NK-92 (cell line): ENCODE measurements around the gene COL4A2.

Experiments used
- DNase-seq: peaks from one replicate; lab custom pipeline; 2025; ENCODE audit not compliant: unreplicated experiment; lab: John Stamatoyannopoulos, UW

Gene COL4A2

DNA sequence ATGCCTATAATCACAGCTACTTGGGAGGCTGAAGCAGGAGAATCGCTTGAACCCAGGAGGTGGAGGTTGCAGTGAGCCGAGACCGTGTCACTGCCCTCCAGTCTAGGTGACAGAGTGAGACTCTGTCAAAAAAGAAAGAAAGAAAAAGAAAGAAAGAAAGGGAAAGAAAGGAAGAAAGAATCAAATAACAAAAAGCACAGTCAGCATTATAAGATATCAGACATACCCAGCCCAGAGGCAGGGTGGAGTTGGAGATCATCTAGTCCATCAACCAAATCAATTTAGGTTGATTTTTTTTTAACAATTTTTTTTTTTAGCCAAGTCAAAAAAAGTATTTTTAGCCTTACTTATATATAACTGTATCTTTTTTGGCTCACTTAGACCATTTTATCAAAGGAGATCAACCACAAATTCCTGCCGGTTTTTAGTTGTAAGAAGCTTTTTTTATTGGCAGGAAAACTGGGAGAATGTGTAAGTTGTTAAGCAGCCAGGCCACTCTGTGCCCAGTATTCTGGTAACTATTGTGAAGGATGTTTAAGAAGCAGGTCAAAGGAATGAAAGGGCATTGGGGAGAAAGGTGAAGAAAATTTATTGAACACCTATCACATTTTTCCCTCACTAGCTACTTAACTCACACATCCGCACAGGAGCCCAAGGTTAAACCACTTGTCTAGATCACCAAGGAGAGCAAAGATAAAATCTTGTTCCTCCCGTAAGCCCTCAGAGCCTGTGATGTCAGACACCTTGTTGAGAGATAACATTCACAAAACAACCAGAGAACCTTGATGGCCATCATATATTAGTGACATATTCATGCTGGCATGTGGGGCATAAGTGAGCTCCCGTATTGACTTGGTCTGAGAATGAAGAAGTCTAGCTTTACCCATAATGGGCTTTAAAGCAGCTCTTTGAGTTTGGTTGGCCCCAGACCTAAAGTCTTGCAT is 91.8 kb downstream of the COL4A2 start:
- DNase-seq, result no peak

DNA sequence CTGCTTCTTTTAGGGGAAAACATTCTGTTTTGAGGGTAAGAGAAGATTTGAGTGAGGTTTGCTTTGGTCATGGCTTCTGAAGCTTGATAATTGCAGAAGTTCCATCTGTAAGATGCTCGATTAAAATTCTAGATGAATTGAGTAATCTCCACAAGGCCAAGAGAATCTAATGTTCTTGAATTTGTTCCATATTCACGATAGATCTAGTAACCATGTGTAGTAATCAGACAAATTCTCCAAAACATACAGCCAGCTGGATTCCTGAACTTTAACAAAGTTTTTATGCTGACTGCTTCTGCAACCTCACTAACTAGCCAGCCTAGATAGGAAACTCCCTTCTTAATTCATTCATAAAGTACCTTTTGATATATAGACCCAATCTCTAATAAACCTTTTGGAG is 92.7 kb downstream of the COL4A2 start:
- DNase-seq, result no peak

DNA sequence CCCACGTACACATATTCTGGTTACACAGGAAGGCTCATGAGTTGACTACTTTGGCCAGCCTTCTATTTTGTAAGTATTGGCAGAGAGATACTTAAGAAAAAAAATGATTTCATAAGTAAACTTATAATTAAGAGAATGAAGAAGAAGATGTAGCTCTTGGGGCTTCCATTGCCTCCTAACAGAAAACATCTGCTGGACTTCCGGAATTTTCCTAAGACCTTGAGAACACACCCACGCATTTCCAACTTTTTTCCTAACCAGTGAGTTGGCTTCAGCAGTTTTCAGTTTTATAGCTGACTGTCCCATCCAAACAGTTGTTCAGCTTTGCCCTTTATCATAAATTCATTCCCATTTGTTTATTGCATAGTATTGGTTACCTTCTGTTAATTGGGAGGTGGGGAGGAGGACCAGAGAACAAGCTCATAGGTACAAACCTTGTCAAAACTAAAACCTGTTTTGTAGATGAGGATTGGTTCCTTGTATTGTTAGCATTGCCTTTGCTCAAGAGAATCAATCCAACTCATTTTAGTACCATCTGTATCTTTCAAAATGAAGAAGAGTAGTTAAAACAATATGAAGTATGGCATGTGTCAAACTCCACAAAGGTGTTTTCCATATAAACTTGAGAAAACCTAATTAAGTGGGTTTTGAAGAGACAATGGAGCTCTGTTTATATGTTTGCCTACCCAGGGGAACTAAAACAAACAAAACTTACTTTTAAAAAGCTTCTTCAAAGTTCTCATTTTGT is 93.9 kb downstream of the COL4A2 start:
- DNase-seq, result no peak

DNA sequence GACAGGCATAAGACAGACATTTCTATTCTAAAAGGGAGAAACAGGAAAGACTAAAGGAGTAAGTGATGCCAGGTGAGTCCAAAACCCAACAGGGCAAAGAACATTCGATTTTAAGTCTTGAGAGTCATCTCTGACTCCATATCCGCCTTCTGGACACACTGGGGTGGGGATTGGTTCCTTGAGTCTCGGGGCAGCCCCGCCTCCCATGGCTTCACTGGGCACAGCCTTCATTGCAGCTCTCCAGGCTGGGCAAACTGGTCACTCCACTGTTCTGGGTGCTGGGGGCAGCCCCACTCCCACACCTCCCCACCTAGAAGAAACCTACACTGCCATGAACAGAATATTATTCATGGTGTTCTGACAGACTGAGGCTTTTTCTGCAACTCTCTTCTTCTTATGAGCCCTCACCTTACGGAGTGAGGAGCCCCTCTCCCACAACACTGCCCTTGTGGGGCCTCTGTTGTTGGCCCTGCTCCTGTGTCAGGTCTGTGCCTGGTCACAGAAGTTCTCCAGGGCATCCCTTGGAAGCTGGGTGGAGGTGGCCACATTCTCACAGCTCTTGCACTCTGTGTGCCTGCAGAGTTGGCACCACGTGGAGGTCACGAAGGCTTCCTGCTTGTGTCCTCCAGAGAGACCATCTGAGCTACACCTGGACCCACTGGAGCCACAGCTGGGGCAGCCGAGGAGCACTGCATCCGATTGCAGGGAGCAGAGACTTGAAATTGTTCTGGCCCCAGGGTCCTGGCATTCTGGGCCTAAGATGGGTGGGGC is 95.4 kb downstream of the COL4A2 start:
- no peak for DNase-seq

DNA sequence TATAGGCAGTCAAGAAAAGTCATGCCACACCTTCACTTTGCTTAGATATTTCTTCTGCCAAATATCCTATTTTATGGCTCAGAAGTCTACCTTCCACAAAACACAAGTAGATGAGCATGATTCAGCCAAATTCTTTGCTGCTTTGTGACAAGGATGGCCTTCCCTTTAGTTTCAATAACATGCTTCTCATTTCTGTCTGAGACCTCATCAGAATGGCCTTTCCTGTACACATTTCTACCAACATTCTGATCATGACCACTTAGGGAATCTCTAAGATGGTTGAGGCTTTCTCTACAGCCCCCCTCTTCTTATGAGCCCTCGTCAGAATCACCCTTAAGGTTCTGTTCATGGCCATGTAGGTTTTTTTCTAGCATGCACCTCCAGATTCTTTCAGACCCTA is 96.2 kb downstream of the COL4A2 start:
- no peak for DNase-seq

DNA sequence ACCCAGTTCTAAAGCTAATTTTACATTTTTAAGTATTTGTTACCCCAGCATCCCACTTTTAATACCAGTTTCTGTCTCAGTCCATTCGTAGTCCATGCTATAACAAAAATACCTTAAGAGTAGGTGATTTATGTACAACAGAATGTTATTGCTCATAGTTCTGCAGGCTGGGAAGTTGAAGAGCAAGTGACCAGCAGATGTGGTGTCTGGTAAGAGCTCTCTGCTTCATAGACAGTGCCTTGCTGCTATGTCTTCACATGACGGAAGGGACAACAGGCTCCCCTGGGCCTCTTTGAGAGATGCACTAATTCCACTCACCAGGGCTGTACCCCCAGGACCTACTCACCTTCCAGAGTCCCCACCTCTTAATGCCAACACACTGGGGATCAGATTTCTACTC is 96.6 kb downstream of the COL4A2 start:
- DNase-seq, result no peak

DNA sequence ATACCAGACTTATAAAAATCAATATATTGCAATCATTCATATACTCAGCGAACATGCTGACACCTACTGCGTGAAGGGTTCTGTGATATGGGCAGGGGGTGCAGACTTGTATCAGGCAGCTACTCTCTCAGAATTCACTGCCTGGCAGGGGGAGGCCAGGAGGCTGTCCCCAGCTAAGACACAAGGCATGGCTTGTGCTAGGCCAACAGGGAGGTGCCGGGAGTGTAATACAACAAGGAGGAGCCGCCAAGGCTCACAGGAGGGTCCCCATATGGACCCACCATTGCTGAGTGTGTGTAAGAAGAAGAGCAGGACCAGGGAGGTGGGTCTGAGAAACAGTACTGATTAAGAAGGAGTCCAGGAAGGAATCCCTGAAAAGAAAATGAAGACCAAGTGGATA is 97.2 kb downstream of the COL4A2 start:
- no peak for DNase-seq

DNA sequence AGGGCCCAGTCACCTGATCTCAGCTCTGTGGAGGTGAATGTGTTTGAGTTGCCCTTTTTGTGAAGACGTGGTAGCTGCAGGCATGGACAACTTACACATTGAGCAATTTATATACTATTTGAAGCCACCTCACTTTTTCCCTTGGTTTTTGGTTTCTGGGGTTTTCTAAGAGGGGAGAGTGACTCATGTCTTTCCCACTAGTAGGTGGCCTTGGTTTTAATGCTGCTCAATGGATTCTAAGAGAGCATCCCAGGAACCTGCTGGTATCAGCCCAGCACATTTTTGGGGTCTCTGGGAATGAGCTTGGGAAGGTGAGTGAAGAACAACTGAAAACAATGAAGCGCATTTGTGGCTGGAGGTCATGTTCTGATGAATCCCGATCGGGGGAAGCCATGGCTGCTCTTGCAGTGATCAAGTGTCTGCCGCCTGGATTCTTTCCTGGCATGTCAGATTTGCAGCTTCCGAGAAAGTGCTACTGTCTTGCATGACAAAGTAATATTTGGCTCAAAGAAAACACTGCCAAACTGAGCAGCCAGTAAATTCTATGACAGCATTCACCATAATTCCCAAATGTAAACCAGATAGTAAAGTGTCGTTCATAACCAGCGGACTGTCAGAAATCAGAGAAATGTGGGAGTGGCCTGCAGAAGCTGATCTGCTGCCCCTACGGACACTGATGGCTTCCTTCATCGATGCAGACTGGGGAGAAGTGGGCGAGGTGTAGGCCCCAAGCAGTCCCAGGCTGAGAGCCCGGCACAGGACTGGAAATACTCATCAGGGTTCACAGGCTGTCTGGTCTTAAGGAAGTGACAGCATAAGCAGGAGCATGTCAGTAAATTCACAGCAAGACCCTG is 98.7 kb downstream of the COL4A2 start:
- no peak for DNase-seq

DNA sequence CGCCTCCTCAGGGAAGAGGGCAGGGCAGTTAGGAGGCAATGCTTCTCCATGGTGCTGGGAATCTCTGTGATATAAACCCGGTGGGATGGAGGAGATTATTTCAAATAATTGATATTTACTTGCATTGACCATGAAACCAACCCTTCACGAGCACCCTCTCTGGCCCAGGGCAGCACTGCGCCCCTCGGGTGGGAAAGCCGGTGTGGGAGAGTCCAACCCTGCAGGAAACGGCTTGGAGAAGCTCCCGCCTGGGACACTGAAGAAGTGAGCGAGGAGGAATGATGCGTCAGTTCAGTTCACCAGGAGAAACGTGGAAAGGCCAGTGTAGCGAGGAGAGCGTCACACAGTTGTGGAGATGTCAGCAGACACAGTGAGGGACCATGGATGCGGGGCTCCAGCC is 99.9 kb downstream of the COL4A2 start:
- no peak for DNase-seq

DNA sequence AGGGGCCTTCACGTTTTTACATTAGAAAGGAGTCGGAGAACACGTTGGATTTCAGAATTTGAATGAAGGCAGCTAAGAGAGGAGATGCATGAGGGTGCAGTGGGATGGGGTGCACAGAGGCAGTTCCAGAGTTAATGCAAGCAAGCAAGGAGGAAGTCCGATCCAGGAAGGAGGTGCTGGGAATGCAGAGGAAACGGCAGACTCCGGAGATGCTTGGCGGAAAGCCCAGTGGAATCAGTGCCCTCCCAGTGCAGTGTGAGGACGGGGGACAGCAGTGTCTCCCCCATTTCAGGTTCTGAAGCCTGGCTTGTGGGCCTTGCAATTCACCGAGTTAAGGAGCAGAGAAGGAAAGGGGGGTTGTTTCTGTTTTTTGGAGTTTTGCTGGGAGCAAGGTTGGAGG is 100.4 kb downstream of the COL4A2 start:
- no peak for DNase-seq

DNA sequence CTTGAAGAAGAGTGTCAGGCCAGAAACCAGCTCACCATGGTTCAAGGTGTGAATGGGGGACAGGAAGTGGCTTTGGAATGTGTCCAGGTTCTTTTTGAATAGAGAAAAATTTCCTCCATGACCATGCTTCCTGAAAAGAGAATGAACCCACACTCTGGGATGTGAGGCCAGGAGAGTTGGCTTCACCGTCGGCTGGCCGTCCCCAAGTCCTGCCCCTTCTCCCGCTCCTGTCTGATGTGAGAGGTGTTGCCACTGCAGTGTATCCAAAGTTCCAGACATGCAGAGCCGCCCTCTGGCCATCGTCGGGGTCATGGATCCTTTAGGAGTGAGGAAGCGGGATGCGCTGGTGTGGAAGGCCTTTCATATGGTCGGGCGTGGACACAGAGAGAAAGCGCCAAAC is 101.2 kb downstream of the COL4A2 start:
- DNase-seq, result no peak

DNA sequence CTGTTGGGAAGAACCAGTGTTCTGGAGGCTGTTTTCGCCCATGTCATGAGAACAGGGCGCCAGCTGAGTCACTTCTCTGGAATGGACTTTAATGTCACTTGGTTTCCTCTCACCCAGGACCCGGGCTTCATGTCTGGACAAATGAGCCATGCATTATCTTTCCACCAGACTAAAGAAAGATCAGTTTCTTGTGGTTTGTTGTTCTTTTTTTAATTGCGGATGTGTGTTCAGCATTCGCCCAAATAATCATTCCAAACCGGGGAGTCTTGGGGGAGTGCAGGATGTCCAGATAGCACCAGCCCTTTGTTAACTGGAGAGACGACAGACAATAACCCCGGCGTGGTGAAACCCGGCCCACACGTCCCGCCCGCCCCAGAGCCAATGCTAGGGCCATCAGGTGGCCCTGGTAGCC is 102.5 kb downstream of the COL4A2 start:
- no peak for DNase-seq

DNA sequence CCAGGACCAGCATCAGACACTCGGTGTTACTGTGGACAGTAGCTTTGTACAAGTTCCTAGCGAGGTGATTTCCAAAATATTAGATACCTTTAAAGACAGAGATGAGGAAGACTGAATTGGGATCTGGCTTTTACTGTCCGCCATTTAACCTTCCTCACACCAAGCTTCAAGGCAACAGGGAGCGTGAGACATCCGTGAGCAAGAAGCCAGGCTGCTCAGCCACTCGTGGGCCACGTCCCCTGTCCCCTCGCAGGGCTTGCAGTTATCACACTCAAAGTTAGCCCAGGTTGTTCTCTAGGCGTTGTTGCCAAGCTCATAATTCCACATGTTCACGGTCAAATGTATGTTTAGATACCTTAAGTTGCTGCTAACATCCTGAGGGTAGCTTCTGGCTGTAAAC is 102.9 kb downstream of the COL4A2 start:
- no peak for DNase-seq

DNA sequence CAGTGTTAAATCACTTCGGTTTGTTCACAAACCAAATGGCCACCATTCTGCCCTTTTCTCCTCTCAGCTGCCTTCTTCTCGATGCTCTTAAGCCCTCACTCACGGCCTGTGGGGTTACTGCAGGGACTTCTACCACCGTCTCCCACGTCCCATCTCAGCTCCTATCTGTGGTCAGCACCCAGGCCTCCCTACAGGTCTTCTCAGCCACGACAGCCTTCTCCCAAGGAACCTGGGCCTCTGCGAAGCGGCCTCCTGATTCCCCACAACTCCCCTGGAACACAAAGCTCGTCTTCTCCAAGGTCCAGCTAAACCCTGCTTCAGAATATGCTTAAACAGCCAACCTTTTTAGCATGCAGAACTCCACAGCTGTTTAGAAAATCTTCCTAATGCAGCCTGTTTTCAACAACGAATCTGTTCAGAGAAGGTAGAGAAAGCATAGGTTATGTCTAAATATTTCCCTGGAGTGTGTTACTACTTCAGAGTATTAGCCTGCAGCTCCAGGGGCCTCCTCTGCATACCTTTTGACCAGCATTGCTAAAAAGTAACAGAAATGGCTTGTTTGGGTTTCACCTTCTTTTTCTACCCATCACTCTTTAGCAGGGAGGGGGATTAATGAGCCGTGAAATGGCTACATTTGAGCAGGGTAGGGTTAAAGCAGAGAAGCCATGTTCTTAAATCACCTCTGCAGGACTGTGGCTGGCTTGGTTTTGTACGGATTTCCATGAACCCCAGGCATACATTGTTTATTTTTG is 104.0 kb downstream of the COL4A2 start:
- no peak for DNase-seq

DNA sequence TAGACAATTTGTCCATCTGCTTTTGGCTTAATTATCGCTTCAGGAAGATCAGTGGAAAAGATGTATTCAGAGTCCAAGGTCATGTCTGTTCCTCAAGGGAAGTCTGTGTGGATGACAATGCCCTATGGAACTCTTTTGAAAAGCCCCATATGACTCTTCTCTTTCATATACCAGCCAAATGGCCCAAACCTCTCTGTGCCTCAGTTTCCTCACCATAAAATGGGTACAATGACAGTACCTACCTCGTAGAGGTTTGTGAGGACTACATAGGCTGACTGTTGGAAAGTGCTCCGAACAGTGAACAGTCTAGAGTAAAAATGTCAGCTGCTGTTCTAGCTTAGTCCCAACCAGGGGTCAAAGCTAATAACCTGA is 104.6 kb downstream of the COL4A2 start:
- DNase-seq, result no peak

DNA sequence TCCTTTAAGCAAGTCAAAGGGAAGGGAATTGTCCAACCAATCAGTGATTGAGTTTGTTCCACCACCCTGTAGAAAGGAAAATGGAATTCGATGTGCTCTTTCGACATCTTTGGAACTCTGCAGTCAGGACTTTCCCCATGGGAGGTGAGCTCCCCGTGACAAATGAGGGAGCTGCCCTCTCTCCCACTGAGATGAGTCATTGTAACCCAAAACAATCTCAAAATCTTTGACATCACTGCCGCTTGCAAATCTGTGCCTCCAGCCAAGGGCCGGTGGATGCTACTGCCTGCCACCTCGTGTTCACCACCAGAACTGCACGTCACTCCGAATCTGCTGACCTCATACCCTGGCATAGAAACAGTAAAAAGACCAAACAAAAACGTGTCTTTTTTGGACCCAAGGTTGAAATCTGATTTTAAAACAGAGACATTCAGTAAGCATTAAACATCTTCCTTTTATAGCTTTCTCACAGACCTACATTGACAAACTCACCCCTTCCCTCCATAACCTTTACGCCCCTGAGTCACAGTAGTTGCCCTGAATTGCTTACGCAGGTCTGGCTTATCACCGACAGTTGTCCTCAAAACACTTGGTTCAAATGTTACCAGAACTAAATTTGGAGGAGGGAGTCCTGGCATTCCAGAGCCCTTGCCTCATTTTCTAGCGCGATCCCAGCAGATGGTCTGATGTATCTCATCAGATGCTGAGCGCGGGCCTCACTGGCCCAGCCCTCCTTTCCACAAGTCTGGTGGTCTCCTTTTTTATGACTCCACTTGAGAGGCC is 105.2 kb downstream of the COL4A2 start:
- no peak for DNase-seq

DNA sequence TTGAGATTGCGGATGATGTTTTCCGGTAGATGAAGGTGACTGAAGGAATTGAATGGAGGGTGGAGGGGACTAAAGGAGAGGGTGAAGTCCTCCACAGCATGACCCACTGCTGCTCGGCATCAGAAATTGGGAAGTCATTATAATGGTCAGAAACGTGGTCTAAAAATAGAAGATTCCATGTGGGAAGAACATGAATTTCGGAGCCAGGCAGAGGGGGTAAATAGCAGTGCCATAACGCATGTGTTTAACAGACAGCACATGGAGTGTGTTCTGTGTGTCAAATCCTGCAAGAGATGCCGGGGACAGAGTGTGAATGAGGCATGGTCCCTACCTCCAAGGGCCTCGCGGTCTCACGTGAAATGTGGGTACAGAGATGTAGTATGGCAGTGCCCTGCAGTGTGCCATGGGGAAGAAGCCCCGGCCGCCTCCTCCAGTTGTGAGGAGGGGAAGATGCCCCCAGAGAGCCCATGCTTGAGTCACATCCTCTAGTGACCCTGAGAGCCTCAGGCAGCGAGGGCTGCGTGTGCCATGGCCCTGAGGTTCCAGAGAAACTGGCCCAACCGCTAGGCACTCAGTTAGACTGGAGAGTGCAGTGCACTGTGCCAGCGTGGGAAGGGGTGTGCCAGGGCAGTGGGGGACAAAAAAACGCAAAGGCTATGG is 106.1 kb downstream of the COL4A2 start:
- no peak for DNase-seq

DNA sequence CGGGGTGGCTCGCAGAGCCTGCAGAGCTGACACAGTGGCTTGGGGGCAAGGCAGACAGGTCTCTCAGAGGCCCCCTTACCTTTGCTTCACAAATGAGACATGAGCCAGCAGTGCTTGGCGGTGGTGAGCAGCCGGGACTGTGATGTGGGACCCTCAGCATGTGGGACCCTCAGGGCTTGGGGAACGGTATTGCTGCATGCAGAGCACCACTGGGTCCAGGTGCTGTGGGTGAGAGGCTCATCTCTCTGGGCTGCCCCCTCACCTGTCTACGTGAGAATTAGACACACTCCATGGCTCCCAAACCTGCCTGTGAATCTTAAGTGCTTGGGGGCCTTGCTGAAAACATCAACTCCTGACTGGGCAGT is 106.6 kb downstream of the COL4A2 start:
- no peak for DNase-seq

DNA sequence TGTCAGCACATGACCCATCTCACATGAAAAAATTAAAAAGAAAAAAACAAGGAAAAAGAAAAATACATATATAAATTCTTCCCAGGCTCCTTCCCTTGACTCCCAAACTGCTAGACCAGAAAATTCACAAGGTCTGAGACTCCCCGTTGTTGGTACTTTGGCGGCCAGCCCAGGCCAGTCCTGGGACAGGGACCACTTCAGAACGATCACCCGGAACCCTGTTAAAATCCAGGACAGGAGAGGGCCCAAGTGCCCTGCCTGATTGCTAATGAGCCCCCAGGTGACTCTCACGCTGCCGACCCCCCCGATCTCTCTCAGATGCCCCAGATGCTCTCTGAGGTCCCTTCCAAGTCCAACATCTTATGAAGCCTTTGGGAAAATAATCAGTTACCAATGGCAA is 107.2 kb downstream of the COL4A2 start:
- no peak for DNase-seq
